HG03196 (cell line): ENCODE measurements around the gene CGB8.

ENCODE experiments used
- ATAC-seq: cut with Tn5 transposase; IDR thresholded peaks from one replicate; pipeline ENCODE4 v1.9.1; 2021; ENCODE audit not compliant: unreplicated experiment

The CGB8 gene

DNA sequence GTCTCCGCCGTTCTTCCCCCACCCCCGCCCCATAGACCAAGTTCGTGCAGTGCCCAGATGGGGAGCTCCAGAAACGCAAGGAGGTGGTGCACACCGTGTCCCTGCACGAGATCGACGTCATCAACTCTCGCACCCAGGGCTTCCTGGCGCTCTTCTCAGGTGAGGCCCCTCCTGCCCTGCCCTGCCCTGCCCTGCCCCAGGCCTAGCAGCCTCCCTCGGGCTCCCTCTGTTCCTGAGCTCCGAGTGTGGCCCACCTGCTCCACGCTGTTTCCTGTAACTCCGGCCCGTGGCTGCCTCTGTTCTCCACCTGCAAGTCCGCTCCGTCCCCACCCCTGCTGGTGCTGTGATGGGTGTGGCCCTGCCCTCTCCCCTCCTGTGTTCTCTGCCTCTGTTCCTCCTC is 38.5 kb downstream of the CGB8 start:
- ATAC-seq, result no peak

GRCh38 chr19:49009828-49010227 is 39.1 kb downstream of the CGB8 start:
- ATAC-seq, result no peak

DNA sequence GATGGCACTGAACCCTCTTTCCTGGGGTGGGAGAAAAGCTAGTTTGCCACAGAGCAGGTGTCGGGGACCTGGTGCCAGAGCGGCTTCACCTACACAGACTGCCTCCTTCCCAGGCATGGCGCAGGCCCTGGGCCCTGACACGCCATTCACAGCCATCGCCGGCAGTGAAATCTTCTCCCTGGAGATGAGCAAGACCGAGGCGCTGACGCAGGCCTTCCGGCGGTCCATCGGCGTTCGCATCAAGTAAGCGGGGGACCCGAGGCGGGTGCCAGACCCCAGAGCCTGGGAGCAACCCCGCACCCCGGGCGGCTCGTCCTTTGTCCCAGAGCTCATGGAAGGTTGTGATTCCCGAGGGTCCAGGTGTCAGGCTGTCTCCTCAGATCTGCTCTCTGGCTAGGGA is 42.0 kb downstream of the CGB8 start:
- no peak for ATAC-seq

DNA sequence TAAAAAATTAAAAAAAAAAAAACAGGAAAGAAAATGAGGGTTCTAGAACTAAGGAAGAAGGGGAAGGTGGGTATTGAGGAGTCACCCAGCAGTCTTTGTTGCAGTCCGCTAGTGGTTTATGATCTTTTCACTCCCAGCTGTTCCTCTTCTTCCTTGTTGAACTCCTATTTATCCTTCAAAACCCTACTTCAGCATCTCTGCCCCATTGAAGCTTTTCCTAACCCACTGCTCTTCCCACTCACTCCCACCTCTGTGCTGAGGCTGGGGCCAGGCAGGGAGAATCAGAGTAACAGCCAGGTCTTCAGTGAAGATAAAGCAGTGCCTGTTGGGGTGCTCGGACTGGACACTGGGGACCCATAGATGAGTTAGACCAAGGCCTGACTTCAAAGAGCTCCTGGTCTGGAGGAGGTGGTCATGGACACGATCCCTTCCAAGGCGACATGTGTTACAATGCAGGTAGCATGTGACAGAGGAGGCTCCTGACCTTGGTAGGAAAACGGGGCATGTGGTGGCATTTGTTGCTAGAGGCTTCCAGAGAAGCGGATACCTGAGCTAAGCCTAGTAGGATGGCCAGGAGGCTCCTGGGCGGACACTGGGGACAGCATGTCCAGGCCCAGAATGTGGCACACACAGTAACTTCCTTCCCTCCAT is 43.8 kb downstream of the CGB8 start:
- ATAC-seq, result no peak

GRCh38 chr19:49004133-49004532 is 44.8 kb downstream of the CGB8 start:
- no peak for ATAC-seq

GRCh38 chr19:48999481-49000325 is 49.2 kb downstream of the CGB8 start:
- no peak for ATAC-seq

GRCh38 chr19:48997972-48998371 is 50.9 kb downstream of the CGB8 start:
- no peak for ATAC-seq
